Activated naive CD4-positive, alpha-beta T cell treated with anti-CD3 and anti-CD28 coated beads, Interleukin-2, amount 50 U/mL, for 16 hours (primary cell): ENCODE data around the gene BRINP1.
"Not testable (repeated sequence)": the region's sequence is repeated elsewhere in the genome, so short reads cannot be mapped to it uniquely, and the experiment has no call there.

Experiments
- DNase-seq: peaks from one replicate; pipeline ENCODE4 v3.0.0-alpha.2; 2020

BRINP1 gene

DNA sequence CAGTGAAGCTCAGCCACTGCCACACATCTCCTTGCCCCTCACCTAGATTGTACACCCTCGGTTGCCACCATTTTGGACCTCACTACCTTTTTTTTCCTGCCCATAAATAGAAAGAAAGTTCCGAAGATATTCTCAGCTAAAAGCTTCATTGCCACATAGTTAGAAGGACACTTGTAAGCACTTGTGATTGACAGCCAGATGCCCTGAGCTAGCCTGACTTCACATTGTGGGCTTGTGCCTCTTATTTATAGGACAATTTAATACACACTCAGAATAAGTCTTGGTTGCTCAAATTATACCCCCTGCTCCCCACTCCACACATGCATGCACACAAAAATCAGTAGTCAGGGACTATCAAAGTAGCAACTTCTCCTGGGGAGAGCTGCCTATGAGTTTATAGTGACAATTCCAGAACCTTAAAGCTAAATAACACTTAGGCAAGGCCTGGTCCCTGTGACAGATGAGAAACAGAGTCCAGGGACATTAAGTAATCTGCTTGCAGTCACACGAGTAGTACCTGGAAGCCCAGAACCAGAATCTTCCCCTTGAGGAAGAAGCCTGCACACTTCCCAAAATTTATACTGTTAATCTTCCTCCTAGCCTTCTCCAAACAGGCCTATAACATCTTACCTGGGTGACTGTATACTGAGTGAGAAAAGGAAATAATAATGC lies 184.8 kb downstream of the BRINP1 start:
- no peak for DNase-seq

DNA sequence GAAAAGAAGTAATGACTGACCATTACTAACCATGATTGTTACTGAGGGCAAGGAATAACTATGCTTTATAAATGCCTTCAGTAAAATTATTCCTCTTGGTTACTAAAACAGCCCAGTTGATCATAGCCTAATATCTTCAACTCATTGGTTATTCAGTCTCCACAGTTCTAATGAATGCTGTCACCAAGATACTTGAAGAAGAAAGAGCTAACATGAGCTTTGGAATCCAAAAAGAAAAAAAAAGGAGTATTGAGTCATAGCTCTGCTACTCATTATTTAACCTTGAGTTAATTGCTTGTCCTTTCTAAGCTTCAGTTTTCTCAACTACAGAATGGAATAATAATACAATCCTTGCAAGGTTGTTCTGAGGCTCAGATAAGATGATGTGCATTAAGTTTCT lies 187.7 kb downstream of the BRINP1 start:
- no peak for DNase-seq

DNA sequence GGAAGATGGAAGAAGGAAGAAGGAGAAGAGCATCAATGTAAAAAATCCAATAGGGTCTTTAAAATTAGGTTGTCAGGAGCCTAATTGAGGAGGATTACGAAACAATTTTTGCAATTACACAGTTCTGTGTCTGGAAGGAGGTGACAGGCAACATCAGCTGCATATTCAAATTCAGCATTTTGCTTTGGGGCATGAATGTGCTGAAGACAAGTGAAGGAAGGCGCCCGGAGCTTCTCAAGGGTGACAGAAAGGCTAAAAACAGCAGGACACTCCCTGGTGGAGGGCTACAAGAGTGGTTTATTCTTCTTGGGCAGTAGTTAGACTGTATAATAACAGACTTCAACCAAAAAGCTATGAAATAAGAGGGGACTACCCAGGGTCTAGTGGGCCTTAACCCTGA lies 188.3 kb downstream of the BRINP1 start:
- DNase-seq = no peak

DNA sequence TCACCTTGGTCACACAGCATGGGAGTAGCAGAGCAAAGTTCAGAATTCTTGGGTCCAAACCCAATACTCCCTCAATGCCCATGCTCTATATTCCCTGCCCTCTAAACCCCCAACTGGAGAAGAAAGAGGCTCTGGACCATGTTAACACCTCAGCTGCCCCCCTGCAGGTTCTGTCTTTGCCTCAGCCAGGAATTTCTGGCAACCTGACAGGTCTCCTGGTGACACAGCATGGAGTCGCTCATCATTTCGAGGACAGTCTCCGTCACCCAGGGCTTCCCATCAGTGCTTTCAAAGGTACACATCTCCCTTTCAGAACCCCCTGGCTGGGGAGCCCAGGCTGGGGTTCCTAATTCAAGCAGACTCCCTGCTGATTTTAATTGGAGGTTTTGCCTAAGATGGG lies 189.5 kb downstream of the BRINP1 start:
- no peak for DNase-seq

DNA sequence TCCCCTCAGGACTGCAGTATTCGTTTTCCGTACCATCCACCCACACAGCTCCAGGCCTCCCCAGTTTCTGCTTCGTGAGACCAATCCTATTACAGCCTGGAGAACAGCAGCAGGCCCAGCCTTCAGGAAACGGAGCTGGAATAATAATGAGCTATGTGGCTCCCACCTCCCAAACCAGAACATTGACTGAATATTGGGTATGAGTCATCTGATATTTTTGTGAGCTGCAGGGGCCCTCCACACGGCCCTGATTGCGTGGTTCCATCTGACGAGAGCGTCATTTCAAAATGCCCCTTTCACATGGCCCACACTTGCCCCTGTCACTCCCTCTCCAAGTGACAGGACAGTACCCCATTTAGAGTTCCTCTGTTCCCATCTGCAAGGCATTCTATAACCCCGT lies 192.0 kb downstream of the BRINP1 start:
- DNase-seq = no peak

DNA sequence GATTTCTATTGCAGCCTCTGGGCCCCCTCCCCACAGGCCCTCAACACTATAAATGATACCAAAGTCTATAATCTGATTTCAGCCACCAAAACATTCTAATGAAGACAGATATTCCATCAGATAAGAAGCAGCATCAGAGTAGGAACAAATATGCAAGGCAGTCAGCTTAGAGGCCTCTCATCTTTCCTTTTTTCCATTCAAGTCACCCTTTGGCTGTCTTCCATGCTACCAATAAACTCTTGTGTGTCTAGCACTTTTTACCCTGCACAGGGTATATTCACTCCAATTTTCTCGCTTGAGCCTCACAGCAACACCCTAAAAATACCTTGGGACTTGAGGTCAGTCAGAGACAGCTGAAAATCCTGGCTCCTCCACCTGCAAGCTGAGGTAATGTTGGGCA lies 193.7 kb downstream of the BRINP1 start:
- no peak for DNase-seq

DNA sequence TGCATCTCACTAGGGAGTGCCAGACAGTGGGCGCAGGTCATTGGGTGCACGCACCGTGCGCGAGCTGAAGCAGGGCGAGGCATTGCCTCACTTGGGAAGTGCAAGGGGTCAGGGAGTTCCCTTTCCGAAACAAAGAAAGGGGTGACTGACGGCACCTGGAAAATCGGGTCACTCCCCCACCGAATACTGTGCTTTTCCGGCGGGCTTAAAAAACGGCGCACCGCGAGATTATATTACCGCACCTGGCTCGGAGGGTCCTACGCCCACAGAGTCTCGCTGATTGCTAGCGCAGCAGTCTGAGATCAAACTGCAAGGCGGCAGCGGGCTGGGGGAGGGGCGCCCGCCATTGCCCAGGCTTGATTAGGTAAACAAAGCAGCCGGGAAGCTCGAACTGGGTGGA lies 200.0 kb downstream of the BRINP1 start:
- not testable (repeated sequence) for DNase-seq

DNA sequence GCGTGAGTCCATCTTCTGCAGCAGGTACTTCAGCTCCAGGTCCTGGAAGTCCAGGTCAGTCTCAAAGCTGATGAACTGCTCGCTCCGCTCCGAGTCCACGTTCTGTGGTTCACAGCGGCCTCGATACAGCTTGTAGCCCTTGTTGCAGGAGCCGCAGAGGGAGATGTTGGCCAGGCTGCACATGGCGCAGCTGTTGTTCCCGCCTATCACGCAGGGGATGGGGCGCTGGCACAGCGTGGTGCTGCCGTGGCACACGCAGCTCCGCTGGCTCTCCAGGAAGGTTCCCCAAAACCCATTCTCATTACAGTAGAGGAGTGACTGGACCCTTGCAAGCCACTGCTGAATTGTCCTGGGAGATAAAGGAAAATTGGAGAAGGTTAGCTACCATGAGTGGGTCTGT lies 201.4 kb downstream of the BRINP1 start:
- no peak for DNase-seq

DNA sequence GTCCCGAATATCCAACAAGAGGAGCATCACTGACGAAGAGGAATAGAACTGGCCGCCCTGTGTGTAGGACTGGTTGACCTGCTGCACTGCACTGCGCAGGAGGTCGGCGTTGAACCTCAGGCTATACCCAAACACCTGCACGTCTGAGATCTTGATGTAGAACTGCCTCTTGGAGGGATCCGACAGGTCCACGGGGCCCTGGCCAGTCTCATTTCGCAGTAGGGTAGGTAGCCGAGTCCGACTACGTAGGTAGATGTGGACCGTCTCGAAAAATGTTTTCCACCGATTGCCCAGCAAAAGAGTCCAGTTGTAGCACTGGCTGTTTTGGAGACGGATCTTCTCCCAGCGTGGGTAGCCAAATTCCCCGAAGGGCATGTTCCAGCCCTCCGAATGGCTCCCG lies 202.0 kb downstream of the BRINP1 start:
- DNase-seq = no peak

DNA sequence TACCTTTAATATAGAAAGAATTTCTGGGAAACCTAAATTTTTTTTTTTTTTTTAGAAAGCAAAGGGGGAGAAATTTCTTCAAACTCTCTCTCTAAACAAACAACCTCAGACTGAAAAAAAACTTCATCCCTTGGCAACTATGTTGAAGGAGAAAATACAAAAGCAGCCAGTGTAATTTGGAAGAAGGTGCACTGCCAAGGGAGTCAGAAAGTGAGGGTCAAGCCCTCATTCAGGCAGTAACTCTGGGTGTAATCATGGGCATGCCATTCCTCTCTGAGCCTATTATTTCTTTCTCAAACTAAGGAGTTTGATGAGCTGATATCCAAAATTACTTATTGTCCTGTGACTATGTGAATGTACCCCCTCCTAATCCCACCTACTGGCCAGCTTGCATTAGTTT lies 203.1 kb downstream of the BRINP1 start:
- DNase-seq = no peak

DNA sequence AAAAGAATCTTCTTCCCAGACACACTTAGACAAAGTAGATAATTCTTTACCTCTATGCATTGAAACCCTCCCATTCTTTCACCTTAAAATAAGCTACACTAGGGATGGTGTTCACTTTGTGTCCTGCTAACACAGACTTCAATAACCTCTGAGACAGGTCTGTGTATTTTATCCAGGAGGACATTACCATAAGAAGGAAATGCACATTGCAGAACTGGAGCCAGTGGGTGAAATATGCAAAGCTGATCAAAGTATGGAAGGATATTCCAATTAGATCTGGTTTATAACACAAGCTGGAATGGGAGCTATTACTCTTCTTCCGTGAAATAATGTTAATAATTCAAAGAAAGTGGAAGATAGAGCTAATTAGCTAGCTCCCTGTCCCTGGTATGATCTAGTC lies 204.1 kb downstream of the BRINP1 start:
- no peak for DNase-seq

DNA sequence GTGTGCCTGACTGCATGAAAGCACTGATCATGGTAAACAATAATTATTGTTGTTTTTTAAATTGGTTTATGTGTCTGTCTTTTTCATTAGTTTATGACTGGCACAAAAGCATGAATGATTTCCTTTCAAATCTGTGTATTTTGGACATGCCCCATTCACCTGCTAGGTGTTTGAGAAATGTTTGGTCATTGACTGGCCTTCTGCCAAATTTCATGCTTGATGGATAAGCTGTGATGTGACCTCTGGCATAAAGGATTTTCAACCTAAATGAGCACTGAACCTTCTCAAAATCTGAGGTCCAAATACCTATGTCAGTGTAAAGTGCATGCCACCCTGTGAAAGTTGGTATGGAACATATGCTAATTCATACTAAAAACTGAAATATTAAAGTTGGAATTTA lies 204.5 kb downstream of the BRINP1 start:
- DNase-seq = no peak

DNA sequence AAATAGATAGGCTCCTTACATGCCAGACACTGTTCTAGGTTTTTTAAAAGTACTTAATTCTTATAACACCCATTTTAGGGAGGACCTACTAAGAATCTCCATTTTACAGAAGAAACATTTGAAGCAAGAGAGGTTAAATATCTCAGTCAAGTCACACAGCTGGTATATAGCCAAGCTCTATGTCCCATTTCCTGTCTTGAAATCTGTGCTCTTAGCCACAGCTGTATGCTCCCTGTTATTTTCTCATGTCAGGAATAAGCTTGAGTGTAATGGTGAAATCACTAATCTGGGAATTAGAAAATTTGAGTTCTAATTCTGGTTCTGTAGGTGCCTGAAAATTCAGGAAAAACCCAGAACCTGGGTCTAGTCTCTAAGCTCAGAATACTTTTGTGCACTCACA lies 208.7 kb downstream of the BRINP1 start:
- DNase-seq = no peak

DNA sequence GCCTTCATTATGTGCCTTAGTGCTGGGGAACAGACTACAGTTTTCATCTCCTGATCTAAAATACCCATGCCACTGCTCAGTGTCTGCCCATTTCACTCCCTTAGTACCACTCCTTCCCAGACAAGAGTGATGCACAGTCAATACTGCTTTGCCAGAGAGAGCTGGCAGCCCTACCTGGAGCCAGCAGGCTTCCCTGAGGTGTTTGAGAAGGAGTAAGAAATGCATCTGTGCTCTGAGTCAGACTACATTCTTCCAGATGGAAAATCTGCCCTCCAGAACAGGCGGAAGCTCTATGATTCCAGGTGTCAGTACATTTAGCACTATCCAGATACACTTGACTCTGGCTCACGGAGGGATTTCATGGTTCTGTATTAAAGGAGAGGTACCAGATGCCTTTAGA lies 209.8 kb downstream of the BRINP1 start:
- no peak for DNase-seq

DNA sequence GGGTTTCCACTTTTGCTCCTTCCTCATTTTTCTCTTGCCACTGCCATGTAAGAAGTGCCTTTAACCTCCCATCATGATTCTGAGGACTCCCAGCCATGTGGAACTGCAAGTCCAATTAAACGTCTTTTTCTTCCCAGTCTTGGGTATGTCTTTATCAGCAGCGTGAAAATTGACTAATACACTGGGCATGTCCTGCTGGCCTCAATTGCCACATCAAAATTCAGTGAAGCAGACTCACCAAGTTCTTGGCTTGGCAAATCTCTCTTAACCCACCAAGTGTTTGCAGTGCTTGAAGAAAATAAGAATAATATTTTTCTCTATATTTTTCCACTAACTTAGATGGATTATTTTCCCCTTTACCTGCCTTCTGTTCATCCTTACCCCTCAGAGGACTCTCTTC lies 212.0 kb downstream of the BRINP1 start:
- no peak for DNase-seq

DNA sequence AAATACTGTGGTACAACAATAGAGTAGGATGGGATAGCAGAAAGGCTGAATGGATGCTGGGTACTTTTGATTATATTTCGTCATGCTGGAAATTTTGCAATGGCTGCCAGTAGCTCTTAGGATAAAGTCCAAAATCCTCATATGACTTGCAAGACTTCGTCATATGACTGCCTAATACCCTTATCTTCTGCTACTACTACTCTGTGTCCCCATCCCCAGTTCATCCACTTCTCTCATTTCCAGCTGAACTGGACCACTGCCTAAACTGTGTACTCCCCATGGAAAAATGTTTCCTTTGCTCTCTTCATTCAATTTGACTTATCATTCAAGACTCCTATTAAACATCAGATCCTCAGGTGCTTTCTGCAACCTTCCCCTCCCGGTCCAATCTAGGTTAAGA lies 212.9 kb downstream of the BRINP1 start:
- DNase-seq = no peak

DNA sequence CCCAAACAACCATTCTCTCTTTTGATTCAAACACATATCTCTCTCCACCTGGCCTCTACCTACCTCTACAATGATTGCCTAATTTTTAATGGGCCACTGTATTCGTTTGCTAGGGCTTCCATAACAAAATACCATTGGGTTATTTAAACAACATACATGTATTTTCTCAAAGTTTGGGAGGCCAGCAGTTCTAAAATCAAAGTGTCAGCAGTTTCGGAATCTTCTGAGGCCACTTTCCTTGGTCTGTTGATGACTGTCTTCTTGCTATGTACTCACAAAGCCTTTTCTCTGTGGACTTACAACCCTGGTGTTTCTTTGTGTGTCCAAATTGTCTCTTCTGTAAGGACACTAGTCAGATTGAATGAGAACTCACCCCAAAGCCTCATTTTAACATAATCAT lies 214.7 kb downstream of the BRINP1 start:
- no peak for DNase-seq

DNA sequence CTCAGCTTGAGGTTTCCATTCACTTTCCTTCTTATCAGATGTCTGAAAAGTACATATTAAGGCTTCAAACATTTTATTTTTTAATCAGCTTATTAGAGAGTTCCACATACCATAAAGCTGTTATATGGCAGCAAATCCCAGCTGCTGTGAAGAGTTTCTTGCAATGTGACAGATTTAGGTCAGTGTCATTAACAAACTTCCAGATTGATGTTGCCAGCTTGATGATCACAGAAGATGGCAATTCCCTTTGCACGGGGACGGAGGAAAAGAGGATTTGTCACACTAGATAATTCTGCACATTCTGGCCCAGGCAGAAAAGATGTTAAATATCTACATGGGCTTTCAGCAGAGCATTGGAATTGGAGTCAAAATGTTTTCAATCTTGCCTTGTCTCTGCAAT lies 215.8 kb downstream of the BRINP1 start:
- no peak for DNase-seq

DNA sequence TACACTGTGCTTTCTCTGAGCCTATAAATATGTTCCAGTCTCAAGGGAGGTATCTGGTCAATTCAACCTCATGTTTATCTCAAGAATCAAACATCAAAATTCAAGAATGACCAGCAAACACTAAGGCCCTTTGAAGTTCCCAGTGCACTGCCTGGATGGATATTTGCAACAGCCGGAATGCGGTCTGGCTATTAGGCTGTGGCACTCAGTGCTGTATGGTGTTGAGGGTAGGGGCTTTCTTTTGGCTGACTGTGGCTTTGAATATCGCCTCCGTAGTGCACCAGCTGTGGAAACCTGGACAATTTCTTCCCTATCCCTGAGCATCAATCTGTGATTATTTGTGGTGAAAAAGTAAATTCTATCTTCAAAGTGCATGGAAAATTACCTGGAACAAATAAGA lies 220.4 kb downstream of the BRINP1 start:
- no peak for DNase-seq

DNA sequence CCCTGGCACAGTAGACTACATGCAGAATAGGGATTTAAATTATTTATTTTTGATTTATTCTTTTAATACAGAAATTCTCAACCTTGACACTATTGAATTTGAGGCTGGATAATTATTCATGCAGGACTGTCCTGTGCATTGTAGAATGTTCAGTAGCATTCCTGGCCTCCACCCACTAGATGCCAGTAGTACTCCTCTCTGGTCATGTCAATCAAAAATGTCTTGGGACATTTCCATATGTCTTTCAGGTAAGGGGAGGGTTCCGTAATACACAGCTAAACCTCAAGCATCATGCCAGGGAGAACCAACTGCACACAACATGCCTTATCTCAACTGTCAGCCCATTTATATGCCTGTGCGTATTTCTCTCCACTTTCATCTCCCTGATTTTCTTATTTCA lies 231.8 kb downstream of the BRINP1 start:
- DNase-seq = no peak

DNA sequence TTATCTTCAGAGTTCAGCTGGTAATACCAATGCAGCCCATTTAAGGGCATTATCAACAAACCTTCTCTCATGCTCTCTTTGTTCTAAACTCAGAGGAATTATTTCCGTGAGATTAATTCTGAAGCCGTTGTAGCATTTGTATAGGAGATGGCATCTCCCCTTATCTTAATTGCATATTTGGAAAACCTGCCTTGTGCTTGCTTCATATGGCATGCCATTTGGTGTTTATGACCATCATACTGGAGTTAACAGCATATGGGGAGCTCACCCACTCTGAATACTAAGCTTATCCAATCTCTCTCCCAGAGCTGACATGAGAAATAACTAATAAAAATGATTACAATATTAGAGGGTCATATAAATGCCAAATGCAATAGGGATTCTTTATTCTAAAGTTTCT lies 243.2 kb downstream of the BRINP1 start:
- no peak for DNase-seq

DNA sequence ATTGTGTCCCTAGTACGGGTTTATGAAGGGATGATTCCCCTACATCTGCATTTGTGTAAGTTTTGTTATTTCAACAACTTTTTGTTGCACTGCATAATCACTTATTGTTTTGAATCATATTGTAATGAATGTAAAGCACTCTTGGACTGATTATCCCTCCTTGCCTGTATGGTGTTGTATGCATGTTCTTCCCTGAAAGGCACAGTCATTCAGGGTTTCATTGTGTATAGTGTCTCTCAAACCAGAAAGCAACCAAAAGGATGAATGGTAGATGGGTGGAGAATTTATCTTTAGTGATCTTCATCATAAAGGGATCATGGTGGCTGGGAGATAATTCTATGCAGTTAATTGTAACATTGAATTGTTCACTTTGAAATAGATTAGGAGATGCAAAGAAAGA lies 247.3 kb downstream of the BRINP1 start:
- DNase-seq = no peak

DNA sequence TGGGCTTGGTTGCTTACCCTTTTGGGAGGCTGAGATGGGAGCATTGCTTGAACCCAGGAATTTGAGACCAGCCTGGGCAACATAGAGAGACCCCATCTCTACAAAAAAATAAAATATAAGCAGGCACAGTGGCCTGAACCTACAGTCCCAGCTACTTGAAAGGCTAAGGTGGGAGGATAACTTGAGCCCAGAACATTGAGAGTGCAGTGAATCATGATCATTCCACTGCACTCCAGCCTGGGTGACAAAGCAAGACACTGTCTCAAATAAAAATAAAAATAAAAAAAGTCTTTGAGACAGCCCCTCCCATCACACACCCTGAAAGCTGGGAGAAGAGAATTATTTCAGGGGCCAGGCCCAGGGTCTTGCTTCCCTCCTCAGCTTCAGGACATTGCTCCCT lies 251.8 kb downstream of the BRINP1 start:
- no peak for DNase-seq
